ENCODE results near the gene ITGB4.

- TF ChIP-seq POLR2AphosphoS5 (IDR thresholded peaks at IDR 0.05; ENCODE audit: low read depth, low read length) = no peak
- no peak for TF ChIP-seq EZH2 (conservative IDR thresholded peaks at IDR 0.05; ENCODE audit: low read depth, low read length)
- TF ChIP-seq CTCF (CRISPR knock-in tag; IDR thresholded peaks at IDR 0.05) = no peak
- no peak for TF ChIP-seq ZNF839 (CRISPR knock-in tag; IDR thresholded peaks at IDR 0.05; ENCODE audit: borderline replicate concordance)
Measured at GRCh38 chr17:75799402-75799801, 78.1 kb downstream of the ITGB4 start.
